Uterus (tissue), 2 donors: Measurements from ENCODE around the gene ACSM6.

Source experiments
- POLR2A ChIP-seq, 2 donors: fragments of 450-650 bp; IDR thresholded peaks; one replicate each; pipeline ENCODE4 v1.6.1; 2016; ENCODE audit warnings: antibody characterized with exemption in 2 of 2, mild to moderate bottlenecking in 1 of 2, moderate library complexity in 1 of 2
- TF ChIP-seq, protein P1 (sequence below), 4 experiments: fragments of 200-600 bp in 2 of 4; fragments of 450-650 bp in 2 of 4; sonication (generic) in 2 of 4; IDR thresholded peaks; one replicate each; pipeline ENCODE4 v1.5.1; 2016 to 2019; ENCODE audit warnings: antibody characterized with exemption in 4 of 4, mild to moderate bottlenecking in 2 of 4, moderate library complexity in 1 of 4

DNA sequence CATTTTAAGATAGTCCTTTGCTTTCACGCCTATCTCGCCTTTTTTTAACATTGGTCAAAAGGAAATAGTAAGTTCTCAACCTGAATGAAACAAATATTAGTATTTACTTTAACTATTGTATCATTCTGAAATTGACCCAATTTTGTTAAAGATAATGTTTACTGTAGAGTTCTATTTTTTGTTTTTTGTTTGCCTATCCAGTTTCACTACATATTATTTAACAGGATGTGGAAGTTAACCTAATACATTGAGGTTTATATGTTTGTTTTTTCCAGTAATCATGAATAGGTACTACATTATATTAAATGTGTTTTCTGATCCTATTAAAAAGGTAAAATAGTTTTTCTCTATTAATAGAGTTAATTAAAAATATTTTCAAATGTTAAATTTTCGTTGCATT is 26.5 kb downstream of the ACSM6 start:
- TF ChIP-seq, protein P1, sequence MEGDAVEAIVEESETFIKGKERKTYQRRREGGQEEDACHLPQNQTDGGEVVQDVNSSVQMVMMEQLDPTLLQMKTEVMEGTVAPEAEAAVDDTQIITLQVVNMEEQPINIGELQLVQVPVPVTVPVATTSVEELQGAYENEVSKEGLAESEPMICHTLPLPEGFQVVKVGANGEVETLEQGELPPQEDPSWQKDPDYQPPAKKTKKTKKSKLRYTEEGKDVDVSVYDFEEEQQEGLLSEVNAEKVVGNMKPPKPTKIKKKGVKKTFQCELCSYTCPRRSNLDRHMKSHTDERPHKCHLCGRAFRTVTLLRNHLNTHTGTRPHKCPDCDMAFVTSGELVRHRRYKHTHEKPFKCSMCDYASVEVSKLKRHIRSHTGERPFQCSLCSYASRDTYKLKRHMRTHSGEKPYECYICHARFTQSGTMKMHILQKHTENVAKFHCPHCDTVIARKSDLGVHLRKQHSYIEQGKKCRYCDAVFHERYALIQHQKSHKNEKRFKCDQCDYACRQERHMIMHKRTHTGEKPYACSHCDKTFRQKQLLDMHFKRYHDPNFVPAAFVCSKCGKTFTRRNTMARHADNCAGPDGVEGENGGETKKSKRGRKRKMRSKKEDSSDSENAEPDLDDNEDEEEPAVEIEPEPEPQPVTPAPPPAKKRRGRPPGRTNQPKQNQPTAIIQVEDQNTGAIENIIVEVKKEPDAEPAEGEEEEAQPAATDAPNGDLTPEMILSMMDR (IDR thresholded peaks at IDR 0.05) = no peak
- no peak for TF ChIP-seq POLR2A (IDR thresholded peaks at IDR 0.05)
